Right renal cortex interstitium (tissue), 3 donors: ENCODE results near the gene MGLL. TPM values are rescaled to one million over a fixed set of nuclear protein-coding genes. Genes with fewer than 3 reads are reported as not detected.
A peak's percentile ranks its signal among the peaks of the same experiment; 100 is the strongest.

ENCODE experiments used
- DNase-seq, 3 donors: peaks; one replicate each; pipeline ENCODE4 v3.0.0-alpha.2; 2013; ENCODE audit warnings: low read depth in 3 of 3, low spot score in 2 of 3
- polyA plus RNA-seq, 3 donors: library from polyadenylated mRNA; unstranded; fragments of 120-200 nt; gene quantifications; one replicate each; pipeline ENCODE4 v1.2.1, GENCODE V29; 2013; ENCODE audit not compliant: insufficient read length in 3 of 3

MGLL gene
- polyA plus RNA-seq, 3 donors: 21.8 to 24.9 (median 23.0) TPM

DNA sequence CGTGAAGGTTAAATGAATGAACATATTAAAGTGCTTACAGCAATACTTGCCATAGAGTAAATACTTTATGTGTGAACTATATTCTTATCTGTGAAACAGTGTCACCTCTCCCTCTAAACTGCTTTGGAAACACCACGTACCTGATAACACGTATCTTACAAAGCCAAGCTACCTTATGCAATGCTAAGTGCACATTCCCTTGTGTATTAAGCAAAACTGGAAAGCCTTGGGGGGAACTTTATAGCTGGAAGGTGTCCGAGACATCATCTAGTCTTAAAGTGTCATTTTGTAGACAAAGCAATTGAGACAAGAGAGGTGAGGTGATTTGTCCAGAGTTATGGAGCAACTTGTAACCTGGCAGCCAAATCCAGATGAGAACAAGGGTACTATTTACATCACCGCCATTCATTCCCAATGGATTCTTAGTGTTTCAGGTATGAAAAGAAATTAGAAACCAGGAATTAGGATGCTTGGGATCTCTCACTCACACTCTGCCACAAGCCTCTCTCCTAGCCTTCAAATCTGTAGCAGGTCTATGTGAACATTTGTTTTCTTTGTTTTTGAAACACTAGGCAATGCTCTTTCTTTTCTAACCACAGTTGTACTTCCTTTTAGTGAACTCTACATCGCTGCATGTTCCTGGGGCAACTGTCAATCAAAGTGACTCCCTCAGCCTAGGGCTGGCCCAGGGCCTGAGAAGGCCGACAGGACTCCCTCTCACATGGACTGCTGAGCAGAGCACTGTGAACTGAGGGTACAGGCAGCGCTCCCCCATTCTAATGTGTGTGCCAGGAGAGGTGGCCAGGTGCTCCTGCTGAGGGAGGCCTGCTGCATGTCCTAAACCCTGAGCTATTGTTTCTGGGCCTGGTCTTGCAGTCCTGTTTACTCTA, 13.9 kb upstream of the MGLL start:
- DNase-seq: no peak

DNA sequence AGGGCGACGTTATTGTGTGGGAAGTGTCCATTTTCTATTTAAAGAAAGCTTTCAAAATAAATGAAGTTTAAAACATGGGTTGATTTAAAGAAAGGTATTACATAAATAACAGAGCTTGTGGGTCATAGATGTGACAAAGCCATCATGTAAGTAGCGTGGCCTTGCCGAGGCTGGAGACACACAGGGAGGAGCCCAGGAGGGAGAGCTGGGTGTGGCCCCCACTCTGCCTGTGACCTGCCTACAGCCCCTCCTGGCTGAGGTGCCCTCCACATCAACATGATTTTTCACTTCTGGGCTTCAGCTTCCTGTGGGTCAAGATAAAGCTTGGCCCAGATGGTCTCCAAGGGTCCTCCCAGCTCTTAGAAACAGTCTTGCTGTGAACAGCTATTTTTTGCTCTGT, 12.5 kb upstream of the MGLL start:
- no peak for DNase-seq

DNA sequence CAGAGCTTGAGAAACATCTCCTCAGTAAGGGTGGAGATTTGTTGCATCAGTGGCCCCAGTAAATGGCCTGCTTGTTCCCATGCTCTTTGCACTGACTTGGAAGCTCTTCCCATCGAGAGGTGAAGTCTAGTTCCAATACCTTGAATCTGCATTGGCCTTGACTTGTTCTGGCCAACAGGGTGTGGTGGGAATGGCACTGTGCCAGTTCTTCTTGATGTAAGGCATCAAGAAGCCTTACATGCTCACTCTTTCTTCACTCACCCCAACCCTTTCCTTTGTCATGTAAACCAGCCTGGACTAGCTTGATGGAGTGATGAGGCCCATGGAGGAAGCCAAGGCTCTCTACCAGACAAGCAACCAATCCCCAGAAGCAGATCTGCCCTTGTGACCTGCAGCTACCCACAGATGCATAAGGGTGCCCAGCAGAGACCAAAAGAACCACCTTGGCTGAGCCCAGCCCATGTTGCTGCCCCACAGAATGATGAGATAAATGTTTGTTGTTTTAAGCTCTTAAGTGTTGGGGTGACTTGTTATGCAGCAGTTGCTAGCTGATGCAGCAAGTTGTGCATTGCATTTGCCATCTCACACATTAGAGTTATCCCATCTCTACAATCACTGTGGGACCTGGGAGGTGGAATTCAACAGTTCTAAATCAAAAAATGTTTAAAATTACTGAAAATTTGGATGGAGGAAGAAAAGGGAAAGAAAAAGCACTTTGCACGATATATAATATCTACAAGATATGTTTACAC, 11.1 kb upstream of the MGLL start:
- no peak for DNase-seq

DNA sequence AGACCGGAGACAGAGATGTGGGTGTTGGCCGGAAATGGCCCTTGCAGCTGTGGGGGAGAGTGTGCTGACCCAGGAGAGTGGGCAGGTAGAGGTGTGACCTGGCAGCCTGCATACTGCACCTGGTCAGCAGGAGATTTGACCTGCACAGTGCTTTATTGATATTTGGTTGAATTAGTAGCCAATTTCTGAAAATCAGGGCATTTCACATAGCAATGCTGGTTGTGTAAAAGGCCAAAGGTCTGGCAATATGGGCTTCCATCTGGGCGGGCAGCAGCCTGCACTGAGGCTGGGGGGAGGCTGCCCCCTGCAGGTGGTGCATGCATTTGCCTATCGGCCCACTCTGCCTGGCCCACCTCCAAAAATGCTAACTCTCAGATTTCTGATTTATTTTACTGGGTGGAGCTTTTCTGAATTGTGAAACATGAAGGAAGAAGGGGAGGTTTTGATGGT, 9.4 kb upstream of the MGLL start:
- no peak for DNase-seq

DNA sequence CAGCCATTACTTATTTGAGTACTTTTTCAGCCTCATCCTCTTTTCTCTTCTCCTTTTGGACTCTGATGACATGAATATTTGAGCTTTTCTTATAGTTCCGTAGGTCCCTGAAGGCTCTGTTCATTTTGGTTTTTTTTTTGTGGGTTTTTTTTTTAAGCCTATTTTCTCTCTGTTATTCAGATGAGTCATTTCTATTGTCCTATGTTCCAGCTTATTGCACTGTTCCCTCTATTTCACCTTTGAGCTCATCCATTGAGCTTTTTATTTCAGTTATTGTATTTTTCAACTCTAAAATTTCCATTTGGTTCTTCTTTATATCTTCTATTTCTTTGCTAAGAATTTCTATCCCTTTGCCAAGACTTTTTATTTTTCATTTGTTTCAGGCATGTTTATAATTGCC, 7.2 kb upstream of the MGLL start:
- DNase-seq: no peak

DNA sequence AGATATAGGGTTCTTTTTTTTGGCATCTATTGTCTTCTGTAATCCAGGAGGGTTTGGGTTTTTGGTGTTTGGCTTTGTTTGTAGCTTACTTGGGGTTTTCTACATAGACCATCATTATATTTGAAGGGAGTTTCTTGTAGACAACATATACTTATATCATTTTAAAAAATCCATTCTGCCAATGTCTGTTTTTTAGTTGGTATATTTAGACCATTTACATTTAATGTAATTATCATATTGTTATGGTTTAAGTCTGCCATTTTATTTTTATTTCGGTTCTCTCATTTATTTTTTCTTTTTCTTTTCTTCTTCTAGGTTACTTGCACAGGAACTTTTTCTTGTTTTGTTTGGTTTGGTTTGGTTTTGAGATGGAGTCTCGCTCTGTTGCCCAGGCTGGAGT, 5.5 kb upstream of the MGLL start:
- no peak for DNase-seq

DNA sequence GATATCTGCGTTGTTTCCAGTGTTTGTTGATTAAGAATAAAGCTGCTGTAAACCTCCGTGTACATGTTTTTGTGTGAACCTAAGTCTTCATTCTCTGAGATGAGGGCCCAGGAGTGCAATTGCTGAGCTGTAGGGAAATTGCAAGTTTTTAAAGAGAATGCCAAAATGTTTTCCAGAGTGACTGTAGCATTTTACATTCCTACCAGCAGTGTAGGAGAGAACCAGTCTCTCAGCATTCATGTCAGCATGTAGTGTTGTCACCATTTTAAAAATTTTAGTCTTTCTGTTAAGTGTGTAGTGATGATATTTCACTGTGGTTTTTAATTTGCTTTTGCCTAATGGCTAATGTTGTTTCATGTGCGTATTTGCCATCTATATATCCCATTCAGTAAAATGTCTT, 3.4 kb upstream of the MGLL start:
- DNase-seq: no peak

DNA sequence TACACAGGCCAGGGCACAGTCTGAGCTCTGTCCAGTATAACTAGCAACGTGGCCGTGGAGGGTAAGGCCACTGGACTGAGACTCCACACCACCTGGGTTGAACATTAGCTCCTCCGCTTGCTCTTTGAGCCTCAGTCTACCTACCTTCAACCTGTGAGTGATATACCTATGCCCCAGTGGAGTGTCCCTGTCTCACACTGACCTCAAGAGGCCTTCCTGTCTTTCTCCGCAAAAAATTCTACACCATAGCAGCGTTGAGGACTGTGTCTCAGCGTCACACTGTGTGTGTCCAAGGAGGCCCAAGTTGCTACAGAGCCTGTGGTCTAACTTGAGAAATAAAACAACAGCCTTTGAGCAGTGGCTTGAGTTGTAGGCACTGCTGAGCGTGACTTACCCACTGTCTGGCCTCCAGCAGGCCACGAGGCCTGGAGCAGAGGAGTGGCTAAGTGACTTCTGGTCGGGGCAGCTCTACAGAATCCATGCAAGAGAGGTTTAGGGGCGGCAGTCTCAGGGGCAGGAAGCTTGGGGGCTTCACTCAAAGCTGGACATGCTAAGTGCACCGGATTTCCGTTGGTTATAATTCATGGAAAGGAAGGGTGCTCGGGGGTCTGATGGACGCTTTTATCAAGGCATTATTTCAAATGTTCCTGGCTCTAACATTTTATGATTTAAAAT, 2.0 kb upstream of the MGLL start:
- DNase-seq: no peak

DNA sequence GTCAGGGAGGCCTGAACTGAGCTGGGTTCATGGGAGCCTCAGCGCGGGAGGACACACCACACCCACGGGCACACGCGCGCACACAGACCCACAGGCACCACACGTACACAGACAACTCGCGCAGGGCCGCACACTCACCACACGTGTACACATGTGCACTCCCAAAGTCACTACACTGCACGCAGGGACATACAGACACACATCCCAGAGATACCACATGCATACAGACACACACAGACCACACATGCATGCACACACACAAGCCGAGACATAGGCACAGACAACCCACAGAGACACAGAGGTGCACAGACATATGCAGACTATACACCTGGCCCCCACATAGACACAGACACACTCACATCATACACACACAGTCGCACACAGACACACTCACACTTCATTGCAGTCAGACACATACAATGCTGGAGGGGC, 1.1 kb upstream of the MGLL start:
- DNase-seq: no peak

DNA sequence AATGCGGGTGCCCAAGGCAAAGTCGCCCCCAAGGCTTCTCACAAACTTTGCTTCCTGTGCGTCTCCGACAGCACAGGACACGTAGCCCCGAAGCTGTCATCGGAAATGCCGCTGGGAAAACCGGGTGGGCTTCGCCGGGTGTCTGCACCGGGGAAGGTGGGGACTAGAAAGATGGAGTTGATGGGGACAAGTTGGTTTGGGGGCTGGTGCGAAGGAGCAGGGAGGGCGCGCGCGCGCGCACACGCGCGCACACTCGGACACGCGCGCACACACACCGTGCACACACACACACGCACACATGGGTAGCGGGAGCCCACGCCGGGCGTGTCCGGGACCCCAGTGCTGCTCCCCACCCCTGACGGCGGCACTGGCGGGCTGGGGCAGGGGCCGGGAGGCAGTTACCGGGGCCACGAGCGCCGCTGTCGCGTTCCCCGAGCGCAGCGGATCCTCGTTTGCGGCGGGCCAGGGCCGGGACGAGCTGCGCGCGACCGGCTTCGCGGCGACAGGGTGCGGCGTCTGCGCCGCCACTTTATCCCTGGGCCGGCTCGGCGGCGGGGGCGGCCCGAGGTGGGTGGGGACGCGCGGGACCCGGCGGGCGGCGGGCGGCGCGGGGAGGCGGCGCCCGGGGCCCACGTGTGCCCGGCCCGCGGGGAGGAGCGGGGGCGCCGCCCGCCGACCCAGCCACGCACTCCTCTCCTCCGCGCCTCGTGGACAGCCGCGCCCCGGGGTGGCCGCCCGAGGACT, 539 bp upstream of the MGLL start:
- DNase-seq: peak in 2 of 3 donors; percentile 13 to 25

DNA sequence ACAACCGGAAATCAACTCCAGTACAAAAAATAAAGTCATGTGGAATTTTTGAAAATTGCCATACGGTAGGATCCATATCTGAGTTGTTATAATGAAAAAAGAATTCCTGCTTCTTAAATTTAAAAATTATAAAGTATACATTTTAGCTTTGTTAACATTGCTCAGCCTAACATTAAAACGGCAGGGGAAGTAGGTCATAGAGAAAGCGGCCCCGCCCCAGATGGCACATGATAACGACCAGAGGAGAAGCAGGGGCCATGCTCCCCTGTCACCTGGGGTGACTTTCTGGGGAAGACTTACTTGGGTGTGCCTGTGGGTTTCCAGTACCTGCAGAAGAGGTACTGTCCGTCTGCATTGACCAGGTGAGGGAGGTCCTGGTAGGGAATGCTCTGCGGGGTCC, 921 bp downstream of the MGLL start:
- DNase-seq: no peak

DNA sequence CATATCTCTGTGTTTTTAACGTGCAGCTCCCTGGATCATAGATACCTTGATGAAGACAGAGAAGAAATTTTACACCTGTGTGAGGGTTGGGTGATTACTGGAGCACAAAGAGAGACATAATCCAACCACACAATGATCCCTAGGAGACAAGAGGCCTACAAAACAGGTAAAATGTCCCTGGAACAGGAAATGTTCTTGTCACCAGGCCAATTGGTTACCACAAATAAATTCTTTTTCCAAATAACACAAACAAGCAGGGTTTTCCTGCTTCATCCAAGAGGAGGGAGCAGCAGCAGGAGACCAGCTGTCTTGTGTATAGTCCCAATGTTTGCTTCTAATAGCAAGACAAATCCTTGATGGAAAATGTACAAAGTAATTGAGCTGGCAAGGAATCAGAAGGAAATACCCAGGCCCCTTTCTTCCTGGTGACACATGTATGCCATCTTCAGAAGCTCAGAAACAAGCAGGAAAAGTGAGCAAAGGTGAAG, 1.4 kb downstream of the MGLL start:
- DNase-seq: peak in 2 of 3 donors; percentile 18 to 19

DNA sequence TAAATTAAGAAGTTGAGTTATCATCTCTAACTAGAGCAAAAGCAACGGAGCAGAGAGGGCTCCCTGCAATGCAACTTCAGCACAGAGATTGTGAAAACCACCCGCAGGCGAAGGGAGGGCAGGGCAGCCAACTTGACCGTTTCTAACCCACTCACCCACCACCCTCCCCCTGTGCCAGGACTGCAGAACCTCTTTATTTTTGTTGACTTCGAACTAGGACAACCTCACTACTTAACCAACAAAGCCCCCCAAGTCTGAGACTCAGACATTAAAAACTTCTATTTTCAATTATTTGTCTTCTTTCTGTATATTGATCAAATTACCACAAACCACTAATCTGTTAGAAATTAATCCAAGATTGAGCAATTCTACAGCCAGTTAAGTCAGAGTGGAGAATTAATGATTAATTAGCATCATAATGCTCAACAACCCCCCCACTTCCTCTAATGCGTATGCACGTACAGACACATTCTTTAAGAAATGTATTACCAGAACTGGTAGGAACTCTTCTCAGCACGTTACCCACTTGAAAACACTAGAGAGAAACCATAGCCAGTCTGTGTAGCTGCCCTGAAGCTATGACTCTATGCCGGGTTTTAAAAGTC, 2.0 kb downstream of the MGLL start:
- peak in 1 of 3 donors; percentile 21 for DNase-seq

DNA sequence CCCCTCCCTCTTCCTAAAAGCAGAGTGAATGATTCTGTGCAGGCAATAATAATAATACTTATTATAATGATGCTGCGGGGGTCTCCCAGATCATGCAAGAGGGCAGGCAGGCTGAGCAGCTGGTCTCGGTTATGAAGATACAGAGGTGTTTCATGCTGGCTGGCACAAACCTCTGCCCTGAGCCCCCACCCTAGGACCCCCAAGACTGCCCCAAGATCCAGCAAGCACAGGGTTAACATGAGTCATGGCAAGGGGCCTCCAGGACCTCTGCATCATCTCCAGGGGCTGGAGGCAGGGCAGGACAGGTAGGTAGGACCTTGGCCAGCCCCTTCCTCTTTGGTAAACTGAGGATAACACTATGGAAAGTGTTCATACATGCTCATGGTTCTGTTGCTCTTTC, 2.7 kb downstream of the MGLL start:
- no peak for DNase-seq

DNA sequence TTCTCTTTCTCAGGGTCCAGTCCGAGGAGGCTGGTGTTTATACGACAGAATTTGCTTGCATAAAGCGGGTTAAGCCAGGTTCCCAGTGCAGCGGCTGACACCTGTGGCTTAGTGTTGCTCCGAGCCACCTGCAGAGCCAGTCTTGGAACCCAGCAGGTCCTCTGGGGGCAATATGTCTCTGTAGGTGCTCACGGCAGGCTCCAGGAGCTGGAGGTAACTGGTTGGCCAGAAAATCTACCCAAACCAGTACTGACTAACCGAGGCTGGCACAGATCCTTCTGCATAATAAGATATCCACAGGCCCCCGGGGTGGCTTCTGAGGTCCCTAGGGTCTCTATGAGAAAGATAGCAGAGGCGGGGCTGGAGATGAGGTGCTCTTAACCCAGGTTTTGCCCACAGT, 3.2 kb downstream of the MGLL start:
- no peak for DNase-seq

DNA sequence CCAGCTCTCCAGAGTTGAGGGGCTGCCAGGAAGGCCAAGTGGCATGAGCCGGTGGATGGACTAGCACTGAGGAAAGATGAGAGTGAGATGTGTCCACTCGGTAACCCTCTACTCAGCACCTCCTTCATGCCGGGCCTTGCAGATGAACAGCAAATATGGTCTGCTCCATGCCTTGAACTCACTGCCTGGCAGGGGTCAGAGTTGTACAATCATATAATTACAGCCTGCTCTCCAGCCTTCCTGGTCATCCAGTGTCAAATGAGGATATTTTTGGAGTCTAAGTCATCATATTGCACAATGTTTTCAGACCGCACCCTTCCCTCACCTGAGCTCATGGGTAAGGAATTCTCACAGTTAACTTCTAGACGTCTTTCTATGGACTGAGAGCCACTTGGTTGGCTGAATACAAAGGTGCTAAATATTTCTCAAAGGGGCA, 4.9 kb downstream of the MGLL start:
- DNase-seq: no peak

DNA sequence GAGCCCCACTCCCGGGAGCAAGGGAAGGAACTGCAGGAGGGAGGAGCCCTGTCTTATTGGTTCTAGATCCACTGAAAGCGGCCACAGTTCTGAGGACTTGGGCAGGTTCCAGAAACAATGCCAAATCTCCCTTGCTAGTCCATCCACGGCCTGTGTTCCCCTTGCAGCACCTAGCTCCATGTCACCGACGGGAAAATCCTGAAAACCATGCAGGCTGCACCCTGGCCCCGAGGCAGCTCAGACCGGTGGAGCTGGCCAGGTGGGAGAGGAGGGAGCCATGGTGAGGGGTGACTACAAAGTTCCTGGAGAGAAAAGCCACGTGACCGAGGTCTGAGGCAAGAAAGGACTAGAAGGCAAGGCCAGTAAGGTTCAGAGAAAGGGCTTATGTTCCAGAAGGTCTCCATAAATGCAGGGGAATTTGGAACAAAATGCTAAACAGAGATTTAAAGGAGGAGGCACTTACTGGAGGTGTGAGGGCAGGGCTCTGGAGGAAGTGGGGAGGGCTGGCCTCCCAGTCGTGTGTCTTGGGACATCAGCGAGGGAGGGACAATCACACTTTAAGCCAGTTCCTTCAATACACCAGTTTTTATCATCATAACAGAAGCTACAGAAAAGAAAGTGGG, 5.4 kb downstream of the MGLL start:
- DNase-seq: no peak

DNA sequence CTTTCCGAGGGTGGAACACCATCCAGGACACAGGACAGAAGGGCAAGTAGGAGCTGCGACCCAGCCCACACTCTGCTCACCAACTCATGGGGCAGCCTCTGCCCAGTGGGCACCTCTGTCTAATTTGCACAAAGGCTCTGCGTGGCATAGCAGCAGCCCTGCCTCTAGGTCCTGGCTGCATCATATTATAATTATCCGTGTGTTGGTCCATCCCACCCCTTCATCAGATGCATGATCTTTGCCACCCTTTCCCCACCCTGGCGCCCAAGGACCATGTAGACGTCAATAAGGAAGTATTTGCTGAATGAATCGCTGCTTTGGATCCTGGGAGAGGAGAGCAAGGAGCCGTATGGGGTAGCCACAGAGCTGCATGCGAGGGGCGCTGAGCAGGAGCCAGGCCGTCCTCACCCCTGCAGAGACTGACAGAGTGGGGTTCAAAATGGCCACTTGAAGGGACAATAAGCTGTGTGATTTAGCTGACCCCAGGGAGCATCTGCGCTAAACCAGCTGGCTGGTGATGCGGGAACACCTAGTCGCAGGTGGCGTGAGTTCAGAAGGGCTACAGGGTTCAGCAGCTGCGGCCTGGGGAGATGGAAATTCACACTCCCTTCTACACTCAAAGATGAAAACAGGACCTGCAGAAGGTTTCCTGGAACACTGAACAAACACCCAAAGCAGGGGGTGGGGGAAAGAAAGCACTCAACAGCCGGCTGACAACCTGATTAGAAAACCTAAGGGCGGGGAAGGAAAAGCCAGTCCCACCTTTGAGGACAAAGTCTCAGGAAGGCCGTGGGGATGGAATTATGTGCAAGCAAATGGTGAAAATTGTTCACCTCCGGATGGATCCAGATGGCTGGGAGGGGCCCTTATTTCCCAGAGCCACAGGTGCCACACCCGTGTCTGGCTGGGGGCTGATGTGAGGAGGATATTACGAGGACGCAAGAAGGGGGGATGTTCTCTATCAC, 6.4 kb downstream of the MGLL start:
- DNase-seq: no peak
